ENCODE results near the gene HAUS3.
A peak's percentile ranks its signal among the peaks of the same experiment; 100 is the strongest.

The HAUS3 gene

GRCh38 chr4:2241410-2242353 is at the start of gene HAUS3, which contains the start of gene POLN:
Gene HAUS3, minus strand, starts transcription at chr4:2242121. Its CDS starts 1,175 bp downstream, at chr4:2240946.
Gene POLN, minus strand, starts transcription at chr4:2242121. Its CDS starts 12,890 bp downstream, at chr4:2229231.
- DNase-seq = peak; percentile 82 to 99 (median 96)

- DNase-seq = peak in 1 of 56 donors; percentile 25
These were observed 49.2 kb upstream of the HAUS3 start for GRCh38 chr4:2290974-2291704.

GRCh38 chr4:2290488-2290887 is 48.6 kb upstream of the HAUS3 start:
- DNase-seq = no peak

GRCh38 chr4:2289955-2290333 is 48.0 kb upstream of the HAUS3 start:
- DNase-seq = no peak

- DNase-seq = no peak
These were observed 47.5 kb upstream of the HAUS3 start for GRCh38 chr4:2289311-2289954.

- DNase-seq = no peak
These were observed 46.2 kb upstream of the HAUS3 start for GRCh38 chr4:2288051-2288541.

GRCh38 chr4:2287594-2287915 is 45.6 kb upstream of the HAUS3 start:
- no peak for DNase-seq

- no peak for DNase-seq
These were observed 45.1 kb upstream of the HAUS3 start for GRCh38 chr4:2286904-2287593.

GRCh38 chr4:2285613-2286381 is 43.9 kb upstream of the HAUS3 start:
- no peak for DNase-seq

GRCh38 chr4:2284934-2285612 is 43.2 kb upstream of the HAUS3 start:
- no peak for DNase-seq

GRCh38 chr4:2284161-2284933 is 42.4 kb upstream of the HAUS3 start:
- no peak for DNase-seq

- no peak for DNase-seq
These were observed 41.3 kb upstream of the HAUS3 start for GRCh38 chr4:2283199-2283711.

- no peak for DNase-seq
These were observed 39.8 kb upstream of the HAUS3 start for GRCh38 chr4:2281575-2282343.

GRCh38 chr4:2280531-2281300 is 38.8 kb upstream of the HAUS3 start:
- DNase-seq = peak in 16 of 56 donors; percentile 14 to 72 (median 40)

GRCh38 chr4:2277956-2278355 is 36.0 kb upstream of the HAUS3 start:
- DNase-seq = no peak

- no peak for DNase-seq
These were observed 34.8 kb upstream of the HAUS3 start for GRCh38 chr4:2276581-2277325.
